ENCODE results near the gene THPO.

Gene THPO

DNA sequence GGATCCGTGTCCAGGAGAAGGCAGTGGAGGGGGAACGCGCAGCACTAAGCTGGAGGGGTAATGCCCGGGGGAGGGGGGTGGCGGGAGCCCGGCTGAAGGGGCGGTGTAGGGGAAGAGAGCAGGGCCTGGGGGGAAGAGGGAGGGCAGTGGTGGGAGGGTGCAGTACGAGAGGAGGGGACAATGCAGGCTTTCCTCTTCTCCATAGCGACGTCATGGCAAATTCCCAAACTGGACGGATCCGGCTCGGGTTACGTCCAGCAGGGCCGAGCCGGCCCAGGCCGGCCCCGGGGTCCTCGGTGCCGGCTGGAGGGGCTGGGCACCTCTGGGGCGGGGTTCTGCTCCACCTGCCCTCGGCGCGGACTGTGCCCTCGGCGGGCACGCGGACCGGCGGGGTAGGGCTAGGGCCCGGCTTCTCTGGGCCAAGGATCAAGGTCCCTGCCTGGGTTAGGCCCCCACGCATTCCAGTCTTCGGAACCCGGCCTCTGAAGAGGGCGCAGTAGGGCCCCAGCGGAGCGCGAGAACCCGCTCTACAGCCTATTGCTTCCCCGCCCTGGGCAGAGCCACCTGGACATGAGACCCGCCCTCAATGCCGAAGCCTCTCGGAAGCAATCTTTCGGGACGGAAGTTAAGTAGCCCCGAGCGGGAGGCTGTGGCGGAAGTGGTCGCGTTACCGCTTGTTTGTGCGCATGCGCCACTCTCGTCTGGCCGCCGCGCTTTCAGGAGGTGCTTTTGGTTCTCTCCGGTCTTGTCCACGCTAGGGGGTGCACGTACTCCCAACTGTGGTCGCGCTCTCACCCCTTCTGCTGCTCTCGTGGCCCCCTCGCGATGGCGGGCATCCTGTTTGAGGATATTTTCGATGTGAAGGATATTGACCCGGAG is 15.1 kb downstream of the THPO start:
- DNase-seq (ENCODE audit: low read depth) = peak; percentile 93

DNA sequence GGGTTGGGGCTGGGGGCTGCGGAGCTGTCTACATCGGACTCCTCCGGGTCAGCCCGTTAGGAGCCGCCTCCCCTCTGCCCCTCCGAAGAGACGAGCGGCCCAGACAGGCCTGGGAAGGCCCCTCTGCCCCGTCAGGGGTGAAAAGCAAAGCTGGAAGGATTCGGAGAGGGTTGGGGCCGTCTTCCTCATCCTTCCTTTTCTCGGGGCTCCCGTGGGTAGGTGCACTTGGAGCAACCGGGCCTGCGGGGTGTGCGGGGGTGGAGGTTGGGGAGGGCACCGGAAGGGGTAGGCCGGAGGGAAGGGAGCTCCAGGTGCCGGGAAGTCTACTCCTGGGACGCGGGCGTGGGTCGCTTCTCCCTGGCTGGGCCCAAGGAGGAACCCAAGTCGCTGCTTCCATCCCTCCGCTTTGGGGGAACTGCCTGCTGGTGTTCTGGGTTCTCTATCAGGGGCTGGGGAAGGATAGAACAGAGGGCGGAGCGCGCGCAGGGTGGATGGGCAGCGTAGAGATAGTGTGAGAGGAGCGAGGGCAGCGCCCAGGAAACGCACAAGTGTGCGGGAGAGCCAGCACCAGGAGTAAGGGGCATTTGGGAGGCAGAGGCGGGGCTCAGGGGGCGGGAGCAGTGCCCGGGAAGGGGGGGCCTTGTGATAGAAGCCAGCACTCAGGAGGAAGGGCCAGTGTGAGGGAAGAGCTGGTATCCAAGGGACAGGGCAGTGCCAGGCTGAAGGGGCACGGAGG is 15.9 kb downstream of the THPO start:
- peak; percentile 34 for DNase-seq (ENCODE audit: low read depth)

- no peak for DNase-seq (ENCODE audit: low read depth)
Observed at GRCh38 chr3:184361532-184361931, 16.5 kb downstream of the THPO start, which contains the start of the genes CLCN2 and POLR2H. Gene CLCN2, minus strand, starts transcription at chr3:184361605. Its CDS starts 126 bp downstream, at chr3:184361479. Gene POLR2H, plus strand, starts transcription at chr3:184361710. Its CDS starts 1,783 bp downstream, at chr3:184363493.

DNA sequence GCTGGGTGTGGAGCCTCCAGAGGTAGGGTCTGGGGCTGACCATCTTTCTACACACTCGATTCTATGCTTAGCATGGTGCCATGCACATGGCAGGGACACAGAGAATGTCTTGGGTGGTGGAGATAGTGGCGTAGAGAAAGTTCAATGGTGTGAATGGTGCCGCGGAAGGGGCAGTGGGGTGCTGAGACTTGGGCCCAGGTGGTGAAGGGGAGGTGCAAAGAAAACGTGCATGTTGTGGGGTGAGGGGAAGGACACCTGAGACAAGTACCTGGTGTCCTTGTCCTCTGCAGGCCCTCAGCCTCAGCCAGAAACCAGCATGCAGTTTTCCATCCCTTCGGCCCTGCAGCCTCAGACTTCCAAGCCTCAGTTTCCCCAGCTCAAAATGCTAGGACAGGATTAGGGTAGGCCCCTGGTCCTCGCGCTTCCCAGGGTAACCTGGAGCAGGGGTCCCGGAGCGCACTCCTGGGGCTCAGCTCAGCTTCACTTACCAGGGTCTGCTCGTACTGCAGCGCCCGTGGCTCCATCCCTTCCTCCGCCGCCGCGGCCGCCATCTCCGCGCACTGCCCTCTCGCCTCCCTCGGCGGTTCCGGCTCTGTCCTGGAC is 17.0 kb downstream of the THPO start:
- DNase-seq (ENCODE audit: low read depth) = no peak

DNA sequence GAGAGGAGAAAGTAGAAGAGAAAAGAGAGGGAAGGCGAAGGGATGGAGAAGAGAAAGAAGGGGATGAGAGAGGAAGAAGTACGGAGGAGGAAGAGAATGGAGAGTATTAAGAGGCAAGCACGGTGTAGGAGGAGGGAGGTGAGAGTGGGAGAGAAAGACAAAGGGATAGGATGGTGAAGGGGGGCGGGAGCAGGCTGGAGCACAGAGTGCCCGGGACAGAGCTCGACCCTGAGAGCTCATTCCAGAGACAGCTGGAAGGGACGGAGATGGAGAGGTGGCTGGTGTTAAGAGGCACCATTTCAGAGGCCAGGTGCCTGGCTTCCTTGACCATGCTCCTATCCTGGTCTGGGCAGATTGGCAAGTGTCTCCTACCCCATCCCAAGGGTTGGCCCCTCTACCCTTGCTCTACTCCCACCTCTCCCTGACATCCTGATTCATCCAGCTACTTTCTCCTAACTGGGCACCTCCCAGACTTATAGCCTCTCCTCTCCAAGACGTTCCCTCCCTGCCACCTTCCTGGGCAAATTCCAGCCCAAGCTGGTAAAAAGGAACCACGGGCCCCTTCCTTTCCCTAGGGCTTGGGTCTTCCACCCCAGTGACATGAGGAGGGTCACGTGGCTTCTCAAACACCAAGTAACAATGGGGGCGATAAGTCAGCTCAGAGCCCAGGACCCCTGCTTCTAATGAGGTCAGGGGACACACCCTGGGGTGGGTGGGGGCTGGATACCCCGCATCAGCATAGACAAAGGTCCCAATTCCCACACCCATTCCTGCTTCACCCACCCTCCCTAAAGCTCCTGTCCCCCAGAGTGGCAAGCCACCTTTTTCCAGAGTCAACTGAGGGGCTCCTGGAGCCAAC is 17.7 kb downstream of the THPO start:
- no peak for DNase-seq (ENCODE audit: low read depth)

DNA sequence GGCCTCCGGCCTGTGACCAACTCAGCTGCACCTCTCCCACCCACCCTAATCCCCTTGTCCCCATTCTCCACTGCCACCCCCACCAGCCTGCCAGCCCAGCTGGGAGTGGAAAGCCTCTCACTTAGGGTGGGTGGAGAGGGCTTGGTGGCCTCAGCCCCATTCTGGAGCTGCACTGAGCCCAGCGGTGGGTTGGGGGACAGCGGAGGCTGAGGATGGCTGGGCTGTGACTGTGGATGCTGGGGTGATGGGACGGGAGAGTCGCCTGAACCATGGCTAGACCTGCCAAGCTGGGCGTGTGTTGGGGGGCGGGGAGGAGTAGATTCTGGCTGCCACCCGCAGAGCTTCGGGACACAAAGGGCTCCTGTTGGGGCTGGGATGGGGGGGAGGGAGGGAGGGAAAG is 18.4 kb downstream of the THPO start:
- DNase-seq (ENCODE audit: low read depth) = no peak

DNA sequence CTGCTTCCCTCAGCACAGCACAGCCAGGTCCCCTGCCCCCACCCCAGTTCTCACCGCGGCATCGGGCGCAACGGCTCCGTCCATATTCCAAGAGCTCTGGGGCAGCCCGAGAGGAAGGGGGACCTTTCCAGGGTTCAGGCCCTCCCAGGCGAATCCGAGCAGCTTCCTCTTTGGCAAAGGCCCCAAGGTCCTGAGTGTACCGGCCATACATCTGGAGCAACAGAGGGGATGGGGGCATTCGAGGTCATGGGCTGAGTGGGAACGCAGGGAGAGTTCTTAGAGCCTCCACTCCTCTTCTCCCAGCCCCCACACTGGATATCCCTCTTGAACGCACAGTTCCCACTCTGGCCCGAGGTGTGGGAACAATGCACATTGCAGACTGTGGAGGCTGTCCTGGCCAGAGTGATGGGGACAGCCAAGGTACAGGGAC is 19.1 kb downstream of the THPO start:
- DNase-seq (ENCODE audit: low read depth) = no peak

GRCh38 chr3:184358124-184358767 is 19.8 kb downstream of the THPO start:
- DNase-seq (ENCODE audit: low read depth) = no peak

DNA sequence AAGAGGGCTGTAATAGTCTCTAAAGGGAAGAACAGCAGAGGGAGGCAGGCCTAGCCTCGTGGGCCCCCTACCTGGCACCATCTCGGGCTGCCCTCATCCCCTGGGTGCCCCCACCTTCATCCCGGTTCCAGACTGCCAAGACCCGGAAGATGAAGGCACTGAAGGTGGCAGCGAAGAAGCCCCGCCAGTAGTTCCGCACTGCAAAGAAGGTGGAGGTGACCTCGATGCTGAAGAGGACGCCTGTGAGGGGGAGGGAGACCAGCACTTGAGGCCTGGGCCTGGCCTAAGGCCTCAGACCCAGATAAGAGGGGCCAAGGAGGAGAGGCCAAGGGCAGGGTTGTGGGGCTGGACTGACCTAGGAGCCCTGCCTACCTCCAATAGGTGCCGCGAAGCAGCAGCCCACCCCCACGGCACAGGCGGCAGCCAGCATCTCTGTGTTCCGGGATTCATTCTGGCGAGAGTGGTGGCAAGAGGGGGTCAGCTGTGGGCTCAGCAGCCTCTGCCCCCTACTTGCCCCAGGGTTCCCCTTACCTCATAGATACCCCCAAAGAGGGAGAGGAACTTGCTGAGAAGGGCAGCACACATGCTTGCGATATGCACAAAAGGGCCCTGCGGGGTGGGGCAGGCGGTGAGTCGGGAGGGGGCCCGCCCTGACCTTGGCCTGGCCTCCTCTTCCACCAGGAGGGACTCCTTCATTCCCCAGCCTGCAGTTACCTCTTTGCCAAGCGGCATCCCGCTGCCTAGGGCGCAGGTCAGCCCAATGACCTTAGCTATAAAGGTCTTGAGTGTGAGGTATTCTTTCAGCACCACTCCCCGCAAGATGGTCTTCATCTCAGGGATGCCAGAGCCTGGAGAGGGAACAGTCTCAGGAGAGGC is 20.5 kb downstream of the THPO start:
- no peak for DNase-seq (ENCODE audit: low read depth)

GRCh38 chr3:184355261-184356040 is 22.6 kb downstream of the THPO start:
- DNase-seq (ENCODE audit: low read depth) = no peak

DNA sequence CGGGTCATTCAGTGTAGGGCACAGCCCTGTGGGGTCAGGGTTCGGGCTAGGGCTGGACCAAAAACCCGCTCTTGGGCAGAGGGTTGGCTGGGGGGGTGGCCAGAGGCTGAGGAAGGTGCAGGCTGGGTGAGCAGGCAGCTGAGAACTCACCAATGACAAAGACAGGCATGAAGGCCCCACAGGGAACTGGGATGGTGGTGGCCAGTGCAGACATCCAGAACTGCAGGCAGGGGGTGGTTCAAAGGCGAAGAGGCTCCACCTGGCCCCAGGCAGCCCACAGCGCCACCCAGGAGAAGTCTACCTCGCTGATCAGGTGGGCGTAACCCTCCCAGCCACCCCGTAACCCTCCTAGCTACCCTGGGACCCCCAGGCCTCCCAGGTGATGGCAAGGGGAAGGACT is 23.3 kb downstream of the THPO start:
- no peak for DNase-seq (ENCODE audit: low read depth)

GRCh38 chr3:184354121-184354728 is 23.8 kb downstream of the THPO start:
- DNase-seq (ENCODE audit: low read depth) = no peak

DNA sequence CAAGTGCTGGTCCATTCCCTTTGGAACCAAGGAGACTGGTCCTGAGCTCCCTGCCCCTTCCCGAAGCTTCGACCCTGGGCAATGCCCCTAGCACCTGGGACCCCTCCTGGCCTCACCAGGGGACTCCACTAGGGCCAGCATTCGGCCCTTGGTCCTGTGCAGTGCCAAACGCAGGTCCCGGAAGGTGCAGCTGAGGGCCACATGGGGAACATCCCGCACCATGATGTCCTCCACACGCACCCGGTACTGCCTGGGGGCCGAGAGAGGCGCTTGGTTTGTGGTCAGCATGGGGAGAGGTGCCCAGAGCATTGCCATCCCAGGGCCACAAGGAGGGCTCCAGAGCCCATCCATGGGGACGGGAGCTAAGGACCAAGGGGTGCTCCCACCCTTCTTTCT is 24.5 kb downstream of the THPO start:
- DNase-seq (ENCODE audit: low read depth) = no peak

- no peak for DNase-seq (ENCODE audit: low read depth)
Observed at GRCh38 chr3:184352897-184353545, 25.0 kb downstream of the THPO start.

GRCh38 chr3:184352149-184352785 is 25.7 kb downstream of the THPO start:
- DNase-seq (ENCODE audit: low read depth) = no peak

GRCh38 chr3:184351511-184352148 is 26.4 kb downstream of the THPO start:
- DNase-seq (ENCODE audit: low read depth) = no peak

GRCh38 chr3:184350618-184351017 is 27.4 kb downstream of the THPO start:
- no peak for DNase-seq (ENCODE audit: low read depth)
